BE2C (cell line): ENCODE results near the gene S100A2.

Experiments
- DNase-seq: peaks from one replicate; pipeline ENCODE4 v3.0.0-alpha.2; 2020
- H3K27me3 ChIP-seq: fragments of 250-450 bp; sonication (Bioruptor Pico); 2 replicates; pipeline ENCODE4 v1.5.1; 2020; ENCODE audit warnings: mild to moderate bottlenecking
- H3K36me3 ChIP-seq: fragments of 250-450 bp; sonication (Bioruptor Pico); 2 replicates; pipeline ENCODE4 v1.5.1; 2020; ENCODE audit warnings: mild to moderate bottlenecking
- H3K4me1 ChIP-seq: fragments of 250-450 bp; sonication (Bioruptor Pico); 2 replicates; pipeline ENCODE4 v1.5.1; 2020
- H3K4me3 ChIP-seq: 2 replicates; pipeline ENCODE4 v1.5.1; 2011; ENCODE audit warnings: low read depth, low read length
- H3K9me3 ChIP-seq: fragments of 250-450 bp; sonication (Bioruptor Pico); 2 replicates; pipeline ENCODE4 v1.5.1; 2020
- TF ChIP-seq, protein P1 (sequence below): IDR thresholded peaks from 2 replicates; pipeline ENCODE4 v1.5.1; 2012; ENCODE audit warnings: mild to moderate bottlenecking, low read depth, low read length

Gene S100A2

GRCh38 chr1:153515504-153516394, 49.9 kb downstream of the S100A2 start:
- H3K27me3 ChIP-seq = no peaks in the 10 kb centered on the region
- no peaks in the 10 kb centered on the region for H3K36me3 ChIP-seq
- TF ChIP-seq, protein P1, sequence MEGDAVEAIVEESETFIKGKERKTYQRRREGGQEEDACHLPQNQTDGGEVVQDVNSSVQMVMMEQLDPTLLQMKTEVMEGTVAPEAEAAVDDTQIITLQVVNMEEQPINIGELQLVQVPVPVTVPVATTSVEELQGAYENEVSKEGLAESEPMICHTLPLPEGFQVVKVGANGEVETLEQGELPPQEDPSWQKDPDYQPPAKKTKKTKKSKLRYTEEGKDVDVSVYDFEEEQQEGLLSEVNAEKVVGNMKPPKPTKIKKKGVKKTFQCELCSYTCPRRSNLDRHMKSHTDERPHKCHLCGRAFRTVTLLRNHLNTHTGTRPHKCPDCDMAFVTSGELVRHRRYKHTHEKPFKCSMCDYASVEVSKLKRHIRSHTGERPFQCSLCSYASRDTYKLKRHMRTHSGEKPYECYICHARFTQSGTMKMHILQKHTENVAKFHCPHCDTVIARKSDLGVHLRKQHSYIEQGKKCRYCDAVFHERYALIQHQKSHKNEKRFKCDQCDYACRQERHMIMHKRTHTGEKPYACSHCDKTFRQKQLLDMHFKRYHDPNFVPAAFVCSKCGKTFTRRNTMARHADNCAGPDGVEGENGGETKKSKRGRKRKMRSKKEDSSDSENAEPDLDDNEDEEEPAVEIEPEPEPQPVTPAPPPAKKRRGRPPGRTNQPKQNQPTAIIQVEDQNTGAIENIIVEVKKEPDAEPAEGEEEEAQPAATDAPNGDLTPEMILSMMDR = no peak
- no peak overlapping the region for H3K4me3 ChIP-seq
- no peak for DNase-seq
- H3K9me3 ChIP-seq = no peaks in the 10 kb centered on the region
- H3K4me1 ChIP-seq = peaks cover 8% of the 10 kb centered on the region

GRCh38 chr1:153513666-153514065, 52.0 kb downstream of the S100A2 start:
- no peak overlapping the region for H3K4me3 ChIP-seq
- H3K36me3 ChIP-seq = no peaks in the 10 kb centered on the region
- DNase-seq = no peak
- H3K9me3 ChIP-seq = no peaks in the 10 kb centered on the region
- H3K4me1 ChIP-seq = peaks cover 5% of the 10 kb centered on the region
- TF ChIP-seq, protein P1 = no peak
- no peaks in the 10 kb centered on the region for H3K27me3 ChIP-seq

DNA sequence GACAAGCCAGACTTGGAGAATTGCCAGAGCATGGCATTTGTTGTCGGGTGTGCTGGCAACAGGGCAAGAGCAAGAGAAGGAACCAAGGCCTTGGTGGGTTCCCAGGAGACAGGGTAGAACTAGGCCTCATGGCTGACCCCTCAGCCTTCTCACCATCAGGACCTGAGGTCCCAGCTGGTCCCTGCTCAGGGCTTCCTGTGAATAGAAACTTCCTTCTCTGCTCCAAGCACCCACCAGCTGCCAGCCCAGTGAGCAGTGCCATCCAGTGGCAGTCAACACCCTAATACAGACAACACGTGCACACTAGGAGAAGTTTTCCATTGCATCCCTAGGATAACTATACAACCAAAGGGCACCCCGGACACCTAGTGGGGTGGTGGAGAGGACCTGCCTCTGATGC, 52.6 kb downstream of the S100A2 start:
- Histone ChIP-seq H3K27me3 (no peaks in the 10 kb centered on the region), H3K9me3 (no peaks in the 10 kb centered on the region), H3K4me1 (peaks cover 5% of the 10 kb centered on the region), H3K4me3 (no peak overlapping the region), H3K36me3 (no peaks in the 10 kb centered on the region)
- TF ChIP-seq, protein P1 = 0 out of 2 replicates have a peak, but pooled peaks have one; percentile 13
- DNase-seq = no peak
